ENCODE measurements around the gene GNAS.

The GNAS gene

GRCh38 chr20:58854638-58855471 lies 2.3 kb downstream of the GNAS start:
- DNase-seq (ENCODE audit: low read depth), result no peak

- DNase-seq (ENCODE audit: low read depth), result no peak
These were observed 3.2 kb downstream of the GNAS start for GRCh38 chr20:58855506-58856389.

GRCh38 chr20:58863044-58863790 lies 10.7 kb downstream of the GNAS start:
- DNase-seq (ENCODE audit: low read depth), result no peak

- DNase-seq (ENCODE audit: low read depth), result no peak
These were observed 11.8 kb downstream of the GNAS start for GRCh38 chr20:58864346-58864745.

- no peak for DNase-seq (ENCODE audit: low read depth)
These were observed 13.3 kb downstream of the GNAS start for GRCh38 chr20:58865843-58866242.

- no peak for DNase-seq (ENCODE audit: low read depth)
These were observed 14.7 kb downstream of the GNAS start for GRCh38 chr20:58867211-58867610.

GRCh38 chr20:58868795-58869194 lies 16.3 kb downstream of the GNAS start:
- DNase-seq (ENCODE audit: low read depth), result no peak

GRCh38 chr20:58869662-58870227 lies 17.2 kb downstream of the GNAS start:
- DNase-seq (ENCODE audit: low read depth), result no peak

- DNase-seq (ENCODE audit: low read depth), result peak; percentile 76
These were observed 17.9 kb downstream of the GNAS start for GRCh38 chr20:58870293-58871014.

GRCh38 chr20:58871533-58872102 lies 19.1 kb downstream of the GNAS start:
- DNase-seq (ENCODE audit: low read depth), result no peak

- no peak for DNase-seq (ENCODE audit: low read depth)
These were observed 22.0 kb downstream of the GNAS start for GRCh38 chr20:58874469-58874868.

GRCh38 chr20:58875111-58875510 lies 22.6 kb downstream of the GNAS start:
- no peak for DNase-seq (ENCODE audit: low read depth)

GRCh38 chr20:58875541-58876134 lies 23.1 kb downstream of the GNAS start:
- peak; percentile 96 for DNase-seq (ENCODE audit: low read depth)

GRCh38 chr20:58876437-58876836 lies 23.9 kb downstream of the GNAS start:
- DNase-seq (ENCODE audit: low read depth), result peak; percentile 32

GRCh38 chr20:58877050-58877975 lies 24.8 kb downstream of the GNAS start:
- no peak for DNase-seq (ENCODE audit: low read depth)

GRCh38 chr20:58877976-58878360 lies 25.5 kb downstream of the GNAS start:
- no peak for DNase-seq (ENCODE audit: low read depth)

GRCh38 chr20:58878399-58878798 lies 25.9 kb downstream of the GNAS start:
- DNase-seq (ENCODE audit: low read depth), result no peak

GRCh38 chr20:58880441-58880840 lies 27.9 kb downstream of the GNAS start:
- DNase-seq (ENCODE audit: low read depth), result no peak

- DNase-seq (ENCODE audit: low read depth), result peak; percentile 49
These were observed 28.7 kb downstream of the GNAS start for GRCh38 chr20:58880994-58881752.

All from ELR (cell line).